Tibial nerve (tissue), 4 donors: ENCODE measurements around the gene SLC5A8. TPM values are rescaled to one million over a fixed set of nuclear protein-coding genes. Genes with fewer than 3 reads are reported as not detected.
"Not testable (repeated sequence)": the region's sequence is repeated elsewhere in the genome, so short reads cannot be mapped to it uniquely, and the experiment has no call there.

Experiments used
- DNase-seq, 2 donors: peaks; one replicate each; pipeline ENCODE4 v3.0.0-alpha.2; 2019; ENCODE audit warnings: low spot score in 2 of 2
- H3K27ac ChIP-seq, 4 donors: fragments of 200-600 bp; sonication (generic) in 3 of 4; one replicate each; pipeline ENCODE4 v1.5.1; 2017 to 2019; ENCODE audit warnings: mild to moderate bottlenecking in 1 of 4
- H3K27me3 ChIP-seq, 2 donors: fragments of 200-600 bp; sonication (generic) in 1 of 2; one replicate each; pipeline versions ENCODE4 v1.5.1 to v1.6.0; 2017 to 2019
- H3K36me3 ChIP-seq, 3 donors: fragments of 200-600 bp; sonication (generic); one replicate each; pipeline ENCODE4 v1.5.1; 2018 to 2019
- H3K4me1 ChIP-seq, 4 donors: fragments of 200-600 bp; sonication (generic) in 3 of 4; one replicate each; pipeline ENCODE4 v1.5.1; 2017 to 2019
- H3K4me3 ChIP-seq, 4 donors: fragments of 200-600 bp; sonication (generic) in 3 of 4; one replicate each; pipeline ENCODE4 v1.5.1; 2017 to 2019; ENCODE audit warnings: mild to moderate bottlenecking in 1 of 4, moderate library complexity in 1 of 4
- H3K9me3 ChIP-seq, 4 donors: fragments of 200-600 bp; sonication (generic) in 3 of 4; one replicate each; pipeline ENCODE4 v1.5.1; 2017 to 2019
- CTCF ChIP-seq, 5 experiments: fragments of 200-600 bp in 3 of 5; fragments of 450-650 bp in 2 of 5; sonication (generic) in 3 of 5; IDR thresholded peaks; one replicate each; pipeline ENCODE4 v1.5.1; 2016 to 2019; ENCODE audit warnings: antibody characterized with exemption in 5 of 5, mild to moderate bottlenecking in 3 of 5, moderate library complexity in 2 of 5
- EP300 ChIP-seq, 2 donors: sonication (generic); formaldehyde crosslinking; IDR thresholded peaks; one replicate each; pipeline ENCODE4 v1.6.1; 2017; ENCODE audit warnings: antibody characterized with exemption in 2 of 2, mild to moderate bottlenecking in 1 of 2
- POLR2A ChIP-seq, 2 donors: fragments of 450-650 bp; IDR thresholded peaks; one replicate each; pipeline ENCODE4 v1.6.1; 2017; ENCODE audit warnings: antibody characterized with exemption in 2 of 2, mild to moderate bottlenecking in 2 of 2, moderate library complexity in 2 of 2
- WGBS, 2 donors: methylation state at CpG; one replicate each; pipeline ENCODE4 v1.1.5; 2018; 5-methylcytosine and 5-hydroxymethylcytosine counted together
- total RNA-seq, 4 donors: library from RNA; depleted of rRNA; stranded (reverse); fragments of >200 nt; gene quantifications; one replicate each; pipeline ENCODE4 v1.1.0, GENCODE V29; 2016

The SLC5A8 gene
- total RNA-seq, 4 donors from 2014 or later, result not detected

- no peaks in the 10 kb centered on the region for H3K27me3 ChIP-seq
- no peak for DNase-seq
- H3K4me3 ChIP-seq, result no peak overlapping the region
- no peak overlapping the region for H3K27ac ChIP-seq
- 91 to 95% methylated on average over 5 to 7 of the region's 7 CpGs for WGBS, 2 donors
- no peaks in the 10 kb centered on the region for H3K36me3 ChIP-seq
- peaks cover 0 to 6% (median 0%) of the 10 kb centered on the region in 4 donors for H3K9me3 ChIP-seq
- no peak for TF ChIP-seq POLR2A (IDR thresholded peaks at IDR 0.05)
- TF ChIP-seq CTCF (IDR thresholded peaks at IDR 0.05), result no peak
- TF ChIP-seq EP300 (IDR thresholded peaks at IDR 0.05), result no peak
- H3K4me1 ChIP-seq, result no peaks in the 10 kb centered on the region
These were observed 36.8 kb downstream of the SLC5A8 start for GRCh38 chr12:101173197-101173749.

- no peaks in the 10 kb centered on the region for H3K4me1 ChIP-seq
- TF ChIP-seq CTCF (IDR thresholded peaks at IDR 0.05) (no peak), POLR2A (IDR thresholded peaks at IDR 0.05) (no peak), EP300 (IDR thresholded peaks at IDR 0.05) (no peak)
- no peak for DNase-seq
- no peaks in the 10 kb centered on the region for H3K36me3 ChIP-seq
- no peak overlapping the region for H3K27ac ChIP-seq
- H3K4me3 ChIP-seq, result no peak overlapping the region
- H3K27me3 ChIP-seq, result no peaks in the 10 kb centered on the region
- WGBS, 2 donors, result 39% methylated on average over 5 of the region's 5 CpGs
- H3K9me3 ChIP-seq, result peaks cover 0 to 6% (median 0%) of the 10 kb centered on the region in 4 donors
These were observed 37.7 kb downstream of the SLC5A8 start for GRCh38 chr12:101172316-101172715.

GRCh38 chr12:101168001-101168400 lies 42.0 kb downstream of the SLC5A8 start:
- DNase-seq, result no peak
- H3K36me3 ChIP-seq, result no peaks in the 10 kb centered on the region
- H3K4me1 ChIP-seq, result no peaks in the 10 kb centered on the region
- H3K9me3 ChIP-seq, result no peaks in the 10 kb centered on the region
- WGBS, 2 donors, result 93 to 94% methylated on average over 5 of the region's 5 CpGs
- TF ChIP-seq CTCF (IDR thresholded peaks at IDR 0.05), result no peak
- TF ChIP-seq EP300 (IDR thresholded peaks at IDR 0.05), result no peak
- no peak for TF ChIP-seq POLR2A (IDR thresholded peaks at IDR 0.05)
- H3K4me3 ChIP-seq, result no peak overlapping the region
- no peaks in the 10 kb centered on the region for H3K27me3 ChIP-seq
- H3K27ac ChIP-seq, result no peak overlapping the region

GRCh38 chr12:101166866-101167265 lies 43.2 kb downstream of the SLC5A8 start:
- H3K4me1 ChIP-seq, result no peaks in the 10 kb centered on the region
- 34 to 46% methylated on average over 5 of the region's 5 CpGs for whole genome bisulfite sequencing, 2 donors
- TF ChIP-seq CTCF (IDR thresholded peaks at IDR 0.05), result no peak
- TF ChIP-seq POLR2A (IDR thresholded peaks at IDR 0.05), result no peak
- TF ChIP-seq EP300 (IDR thresholded peaks at IDR 0.05), result no peak
- no peaks in the 10 kb centered on the region for H3K36me3 ChIP-seq
- no peaks in the 10 kb centered on the region for H3K9me3 ChIP-seq
- H3K27me3 ChIP-seq, result no peaks in the 10 kb centered on the region
- H3K27ac ChIP-seq, result no peak overlapping the region
- no peak overlapping the region for H3K4me3 ChIP-seq
- no peak for DNase-seq

- no peak for TF ChIP-seq CTCF (IDR thresholded peaks at IDR 0.05)
- Histone ChIP-seq H3K4me1 (no peaks in the 10 kb centered on the region), H3K4me3 (no peak overlapping the region), H3K9me3 (no peaks in the 10 kb centered on the region), H3K27me3 (no peaks in the 10 kb centered on the region), H3K36me3 (no peaks in the 10 kb centered on the region), H3K27ac (no peak overlapping the region)
- no peak for DNase-seq
- WGBS, 2 donors, result 81 to 86% methylated on average over 4 of the region's 4 CpGs
These were observed 44.7 kb downstream of the SLC5A8 start for GRCh38 chr12:101165319-101165718.

- not testable (repeated sequence) for H3K27me3 ChIP-seq, H3K4me1 ChIP-seq, H3K27ac ChIP-seq, H3K36me3 ChIP-seq, H3K4me3 ChIP-seq, DNase-seq, H3K9me3 ChIP-seq
- 89 to 95% methylated on average over 35 of the region's 35 CpGs for WGBS, 2 donors
These were observed 64.1 kb downstream of the SLC5A8 start for GRCh38 chr12:101145777-101146431.
